Measurements from ENCODE around the gene DDX11.
"Not testable (repeated sequence)": the region's sequence is repeated elsewhere in the genome, so short reads cannot be mapped to it uniquely, and the experiment has no call there.

Gene DDX11

DNA sequence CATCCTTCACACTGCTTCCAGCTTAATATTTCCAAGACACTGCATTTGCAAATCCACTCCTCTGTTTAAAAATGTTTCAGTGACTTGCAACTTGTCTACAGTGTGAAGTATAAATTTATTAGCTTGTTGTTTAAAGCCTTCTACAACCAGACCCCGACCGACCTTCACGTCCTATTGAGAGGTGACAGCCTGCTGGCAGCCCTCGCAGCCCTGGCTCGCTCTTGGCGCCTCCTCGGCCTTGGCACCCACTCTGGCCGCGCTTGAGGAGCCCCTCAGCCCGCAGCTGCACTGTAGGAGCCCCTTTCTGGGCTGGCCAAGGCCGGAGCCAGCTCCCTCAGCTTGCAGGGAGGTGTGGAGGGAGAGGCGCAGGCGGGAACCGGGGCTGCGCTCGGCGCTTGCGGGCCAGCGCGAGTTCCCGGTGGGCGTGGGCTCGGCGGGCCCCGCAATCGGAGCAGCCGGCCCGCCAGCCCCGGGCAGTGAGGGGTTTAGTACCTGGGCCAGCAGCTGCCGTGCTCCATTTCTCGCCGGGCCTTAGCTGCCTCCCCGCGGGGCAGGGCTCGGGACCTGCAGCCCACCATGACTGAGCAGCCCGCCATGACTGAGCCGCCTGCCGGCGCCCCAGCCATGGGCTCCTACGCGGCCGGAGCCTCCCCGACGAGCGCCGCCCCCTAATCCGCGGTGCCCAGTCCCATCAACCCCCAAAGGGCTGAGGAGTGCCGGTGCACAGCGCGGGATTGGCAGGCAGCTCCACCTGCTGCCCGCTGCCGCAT, 2.5 kb upstream of the DDX11 start:
- DNase-seq: not testable (repeated sequence)

DNA sequence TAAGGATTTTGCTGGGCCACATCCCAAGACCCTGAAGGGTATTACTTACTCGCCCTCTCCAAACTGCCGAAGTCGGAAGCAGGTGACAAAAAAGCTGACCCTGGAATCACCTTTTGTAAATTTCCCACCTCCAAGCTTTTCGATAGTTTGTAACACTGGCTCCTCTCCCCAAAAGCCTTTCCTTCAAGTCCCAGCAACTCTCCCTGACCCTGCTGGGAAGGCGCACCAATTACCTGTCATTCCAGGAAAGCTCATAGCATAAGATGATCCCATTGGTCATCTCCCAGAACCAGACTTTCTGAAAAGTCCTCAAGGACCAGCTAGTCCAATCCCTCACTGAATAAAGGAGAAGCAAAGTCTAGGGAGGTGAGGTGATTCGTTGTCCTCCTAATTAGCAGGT, 698 bp upstream of the DDX11 start:
- not testable (repeated sequence) for DNase-seq

DNA sequence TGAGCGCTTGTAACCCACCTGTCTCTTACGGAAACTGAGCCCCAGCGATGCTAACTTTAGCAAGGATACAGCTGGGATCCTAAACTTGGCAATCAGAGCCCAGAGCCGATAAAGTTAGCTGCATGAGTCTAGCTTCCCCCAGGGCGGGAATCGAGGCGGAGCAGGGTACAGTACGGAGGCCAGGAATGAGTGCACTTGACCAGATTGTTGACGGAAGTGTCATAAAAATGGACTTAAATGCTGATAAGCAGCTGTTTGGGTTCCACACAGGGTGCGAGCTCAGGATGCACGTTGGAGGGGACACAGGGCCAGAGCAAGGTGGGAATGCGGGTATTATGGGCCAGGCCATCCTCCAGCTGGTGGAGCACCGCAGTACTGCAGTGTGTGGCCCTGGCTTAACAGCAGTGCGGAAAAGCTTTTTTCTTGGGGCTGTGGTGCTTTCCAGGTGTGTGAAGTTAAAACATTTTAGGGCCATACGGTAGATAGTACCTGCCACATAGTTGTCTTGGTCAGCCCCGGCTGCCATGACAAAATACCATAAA, 744 bp downstream of the DDX11 start:
- peak; percentile 21 for DNase-seq

DNA sequence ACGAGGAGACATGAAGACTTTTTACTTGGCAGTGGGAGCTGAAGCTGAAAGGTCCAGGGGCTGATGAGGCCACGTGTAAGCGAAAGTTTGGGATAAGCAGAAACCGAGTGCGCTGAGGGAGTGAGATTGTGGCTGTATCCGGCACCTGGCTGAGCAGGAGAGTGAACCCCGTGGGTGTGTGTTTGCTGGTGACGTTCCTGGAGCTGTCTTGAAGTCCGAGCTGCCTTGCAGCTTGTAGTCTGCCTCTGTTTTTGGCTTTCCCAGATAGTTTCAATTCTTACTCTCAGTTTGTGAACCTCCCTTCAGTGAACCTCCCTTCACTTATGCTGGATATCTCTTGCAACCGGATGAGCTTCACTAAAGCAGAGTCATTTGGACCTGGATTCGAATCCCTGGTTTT, 2.5 kb downstream of the DDX11 start:
- DNase-seq: not testable (repeated sequence)

DNA sequence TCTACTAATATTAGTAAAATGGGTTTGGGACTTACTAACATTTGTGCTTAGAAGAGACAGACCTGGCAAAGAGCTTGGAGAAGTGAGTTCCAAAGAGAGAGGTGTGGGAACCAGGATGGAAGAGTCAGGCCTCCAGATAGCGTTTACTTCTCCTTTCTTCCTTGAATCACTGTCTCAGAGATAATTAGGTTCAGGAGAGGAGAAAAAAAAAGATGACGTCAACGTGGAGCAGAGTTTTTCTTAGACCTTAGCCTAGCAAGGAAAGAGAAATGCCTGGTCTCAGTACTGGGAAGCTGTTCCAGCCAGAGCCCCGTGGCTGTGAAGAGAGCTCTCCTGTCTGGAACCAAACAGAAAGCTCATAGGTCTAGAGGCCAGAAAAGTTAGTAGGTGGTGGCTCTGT, 3.4 kb downstream of the DDX11 start:
- DNase-seq: not testable (repeated sequence)

DNA sequence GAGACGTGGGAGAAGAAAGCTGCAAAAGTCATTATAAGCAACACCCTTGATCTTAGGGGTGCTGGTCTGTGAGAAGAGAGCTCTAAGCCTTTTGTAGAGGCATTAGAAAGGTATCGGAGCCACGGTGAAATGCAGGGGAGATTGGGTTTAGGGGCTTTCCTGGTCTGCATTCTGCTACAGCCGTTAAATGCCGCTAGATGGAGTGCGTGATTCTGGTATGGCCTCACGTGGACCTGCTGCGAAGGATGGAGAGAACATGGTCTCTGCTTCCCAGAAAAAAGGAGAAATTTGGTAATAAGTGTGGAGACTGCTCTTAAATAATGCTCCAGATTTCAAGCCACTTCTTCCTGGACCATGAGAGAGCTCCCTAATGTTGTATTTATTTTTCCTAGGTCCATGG, 4.3 kb downstream of the DDX11 start:
- DNase-seq: not testable (repeated sequence)

DNA sequence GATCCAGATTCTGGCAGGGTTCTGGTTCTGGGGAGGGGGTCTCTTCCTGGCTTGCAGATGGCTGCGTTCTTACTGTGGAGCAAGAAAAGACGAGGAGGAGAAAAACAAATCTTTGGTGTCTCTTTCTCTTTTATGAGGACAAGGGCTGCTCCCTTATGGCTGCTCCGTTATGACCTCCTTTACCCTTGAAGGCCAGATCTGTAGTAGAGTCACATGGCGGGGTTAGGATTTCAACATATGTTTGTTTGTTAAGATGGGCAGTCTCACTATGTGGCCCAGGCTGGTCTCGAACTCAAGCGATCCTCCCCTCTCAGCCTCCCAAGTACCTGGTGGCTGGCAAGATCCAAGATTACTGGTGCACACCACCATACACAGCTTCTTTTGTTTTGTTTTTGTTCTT, 5.8 kb downstream of the DDX11 start:
- DNase-seq: not testable (repeated sequence)

DNA sequence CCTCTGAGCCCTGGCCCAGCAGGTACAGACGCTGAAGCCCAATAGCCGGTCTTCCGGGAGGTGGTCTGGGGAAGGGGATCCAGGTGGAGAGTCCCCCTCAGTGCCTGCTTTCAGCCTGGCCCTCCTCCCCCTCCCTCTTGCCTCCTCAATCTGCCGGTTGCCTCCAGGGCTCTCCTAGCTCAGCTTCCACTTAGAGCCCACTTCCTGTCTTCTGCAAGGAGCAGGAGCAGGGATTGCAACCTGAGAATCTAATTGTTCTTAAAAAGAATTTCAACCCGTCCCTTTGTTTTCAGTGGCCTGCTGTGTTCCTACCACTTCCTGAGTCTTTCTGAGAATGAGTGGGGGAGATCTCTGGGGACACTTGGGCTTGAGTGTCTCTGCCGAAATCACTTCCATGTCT, 6.6 kb downstream of the DDX11 start:
- not testable (repeated sequence) for DNase-seq

DNA sequence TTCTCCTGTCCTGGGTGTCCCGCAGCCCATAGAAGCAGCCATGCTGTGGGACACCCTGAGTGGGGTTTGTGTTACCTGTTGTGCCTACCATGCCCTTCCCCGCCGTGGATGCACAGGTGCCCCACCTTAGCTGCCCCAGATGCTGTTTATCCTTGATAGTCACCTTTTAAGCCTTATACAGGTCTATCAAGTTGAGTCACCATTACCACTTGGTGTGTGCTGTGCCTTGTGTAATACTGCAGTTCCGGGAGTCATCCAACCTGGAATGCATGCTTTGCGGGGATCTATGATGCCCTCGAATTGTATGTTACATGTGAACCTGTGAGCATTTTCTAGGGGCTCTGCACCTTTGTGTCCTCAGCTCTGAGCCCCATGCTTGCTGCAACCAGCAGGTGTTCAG, 7.6 kb downstream of the DDX11 start:
- DNase-seq: not testable (repeated sequence)

DNA sequence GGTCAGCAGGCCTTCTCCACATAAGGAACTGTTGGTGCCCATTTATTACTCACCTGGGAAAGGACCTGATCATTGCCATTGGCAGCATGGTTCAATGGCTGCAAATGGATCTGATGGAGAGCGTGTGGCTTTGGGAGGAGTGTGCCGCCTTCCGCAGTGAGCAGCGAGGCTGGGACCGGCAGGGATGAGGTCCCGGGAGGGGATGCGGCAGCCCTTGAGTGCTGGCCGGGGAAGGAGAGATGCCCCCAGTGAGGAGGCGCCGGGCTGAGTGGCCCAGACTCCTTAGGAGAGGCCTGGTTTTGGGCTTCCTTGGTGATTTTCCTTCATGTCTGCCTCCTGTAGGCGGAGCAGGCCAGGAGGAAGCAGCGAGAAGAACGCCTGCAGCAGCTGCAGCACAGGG, 10.6 kb downstream of the DDX11 start:
- not testable (repeated sequence) for DNase-seq

DNA sequence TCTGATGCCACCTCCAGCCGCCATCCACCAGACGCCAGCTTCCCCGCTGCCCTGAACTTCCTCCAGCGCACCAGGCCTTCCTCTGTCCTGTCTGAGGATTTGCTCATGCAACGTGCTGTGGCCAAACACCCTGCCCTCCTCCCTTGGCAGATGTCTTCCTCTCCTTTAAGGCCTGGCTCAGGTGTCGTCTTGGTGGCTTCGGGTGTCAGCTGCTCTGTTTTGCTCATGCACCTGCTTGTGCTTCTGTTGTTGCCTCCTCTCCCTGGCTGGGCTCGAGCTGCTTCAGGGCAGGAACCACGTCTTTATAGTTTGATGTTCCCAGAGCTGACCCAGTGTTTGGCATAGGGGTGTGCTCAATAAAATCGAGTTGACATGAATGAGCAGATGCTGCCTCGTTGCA, 12.4 kb downstream of the DDX11 start:
- DNase-seq: not testable (repeated sequence)

DNA sequence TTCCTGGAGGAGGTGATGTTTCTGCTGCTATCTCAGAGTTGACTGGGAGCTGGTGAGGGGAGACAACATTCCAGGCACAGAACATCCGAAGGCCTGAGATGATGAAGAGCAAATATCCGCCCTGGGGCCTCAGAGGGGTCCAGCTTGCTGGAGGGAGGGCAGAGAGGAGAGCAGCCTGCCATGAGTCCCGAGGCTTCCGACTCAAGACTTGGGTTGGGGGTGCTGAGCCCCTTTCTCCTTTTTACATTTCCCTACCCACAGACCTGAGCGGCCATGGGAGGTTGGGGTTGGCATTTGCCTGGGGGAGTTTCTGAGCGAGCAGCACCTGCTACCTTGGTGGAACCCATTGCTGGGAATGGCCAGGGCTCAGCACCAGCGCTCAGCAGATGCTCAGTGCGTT, 13.8 kb downstream of the DDX11 start:
- DNase-seq: not testable (repeated sequence)

DNA sequence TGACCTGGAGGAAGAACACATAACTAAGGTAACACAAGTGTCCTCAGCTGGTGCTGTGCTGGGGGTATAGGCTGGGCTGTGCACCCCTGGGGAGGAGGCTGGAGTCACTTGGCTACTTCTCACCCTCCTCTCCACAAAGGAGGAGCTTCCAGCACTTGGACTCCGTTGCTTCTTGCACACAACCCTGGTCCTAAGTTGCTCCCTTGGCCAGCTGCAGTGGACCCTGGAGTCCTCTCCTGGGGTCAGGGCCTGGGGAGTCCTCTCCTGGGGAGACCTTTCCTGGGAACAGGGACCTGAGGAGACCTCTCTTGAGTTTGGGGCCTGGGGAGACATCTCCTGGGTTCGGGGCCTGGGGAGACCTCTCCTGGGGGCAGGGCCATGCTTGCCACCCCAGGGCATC, 14.3 kb downstream of the DDX11 start:
- DNase-seq: not testable (repeated sequence)

DNA sequence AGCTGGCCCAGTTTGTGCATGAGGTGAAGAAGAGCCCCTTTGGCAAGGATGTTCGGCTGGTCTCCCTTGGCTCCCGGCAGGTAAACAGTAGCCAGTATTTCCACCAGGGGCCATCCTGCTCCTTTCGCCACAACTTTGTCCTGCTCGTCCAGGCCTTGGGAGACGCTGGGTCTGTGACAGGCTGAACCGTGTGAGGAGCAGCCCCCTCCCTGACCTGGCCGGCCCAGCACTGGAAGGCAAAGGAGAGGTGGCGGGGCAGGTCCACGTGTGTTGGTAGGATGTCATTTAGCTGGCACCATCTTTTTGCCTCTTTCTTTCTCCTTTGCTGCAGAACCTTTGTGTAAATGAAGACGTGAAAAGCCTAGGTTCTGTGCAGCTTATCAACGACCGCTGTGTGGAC, 15.4 kb downstream of the DDX11 start:
- DNase-seq: no peak

DNA sequence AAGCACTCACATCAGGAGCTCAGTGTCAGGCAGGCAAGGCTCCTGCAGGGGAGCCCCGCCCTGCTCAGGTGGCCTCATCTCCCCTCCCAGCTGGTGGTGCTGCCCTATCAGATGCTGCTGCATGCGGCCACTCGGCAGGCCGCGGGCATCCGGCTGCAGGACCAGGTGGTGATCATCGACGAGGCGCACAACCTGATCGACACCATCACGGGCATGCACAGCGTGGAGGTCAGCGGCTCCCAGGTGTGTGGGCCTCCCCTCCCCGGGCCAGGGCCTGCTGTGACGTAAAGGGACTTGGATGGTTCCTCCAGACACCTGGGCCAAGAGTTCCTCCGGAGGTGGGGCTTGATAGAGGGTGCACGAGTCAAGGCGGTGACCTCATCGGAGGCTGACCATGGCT, 18.0 kb downstream of the DDX11 start:
- not testable (repeated sequence) for DNase-seq

DNA sequence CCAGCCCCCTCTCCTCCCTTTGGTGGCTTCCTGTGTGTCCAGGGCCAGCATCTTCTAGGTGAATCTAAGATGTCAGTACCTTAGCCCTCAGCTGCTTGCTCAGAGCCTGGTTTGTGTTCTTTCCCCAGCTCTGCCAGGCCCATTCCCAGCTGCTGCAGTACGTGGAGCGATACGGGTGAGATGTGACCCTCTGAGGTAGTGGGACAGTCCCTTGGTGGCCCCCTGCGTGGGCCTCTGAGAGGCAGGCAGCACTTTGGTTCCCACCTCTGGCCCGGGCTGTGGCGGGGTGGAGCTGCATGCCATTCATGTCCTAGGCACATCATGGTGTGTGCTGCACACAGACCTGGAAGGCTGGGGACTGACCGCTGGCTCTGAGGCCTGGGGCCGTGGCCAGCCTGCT, 19.1 kb downstream of the DDX11 start:
- DNase-seq: not testable (repeated sequence)

DNA sequence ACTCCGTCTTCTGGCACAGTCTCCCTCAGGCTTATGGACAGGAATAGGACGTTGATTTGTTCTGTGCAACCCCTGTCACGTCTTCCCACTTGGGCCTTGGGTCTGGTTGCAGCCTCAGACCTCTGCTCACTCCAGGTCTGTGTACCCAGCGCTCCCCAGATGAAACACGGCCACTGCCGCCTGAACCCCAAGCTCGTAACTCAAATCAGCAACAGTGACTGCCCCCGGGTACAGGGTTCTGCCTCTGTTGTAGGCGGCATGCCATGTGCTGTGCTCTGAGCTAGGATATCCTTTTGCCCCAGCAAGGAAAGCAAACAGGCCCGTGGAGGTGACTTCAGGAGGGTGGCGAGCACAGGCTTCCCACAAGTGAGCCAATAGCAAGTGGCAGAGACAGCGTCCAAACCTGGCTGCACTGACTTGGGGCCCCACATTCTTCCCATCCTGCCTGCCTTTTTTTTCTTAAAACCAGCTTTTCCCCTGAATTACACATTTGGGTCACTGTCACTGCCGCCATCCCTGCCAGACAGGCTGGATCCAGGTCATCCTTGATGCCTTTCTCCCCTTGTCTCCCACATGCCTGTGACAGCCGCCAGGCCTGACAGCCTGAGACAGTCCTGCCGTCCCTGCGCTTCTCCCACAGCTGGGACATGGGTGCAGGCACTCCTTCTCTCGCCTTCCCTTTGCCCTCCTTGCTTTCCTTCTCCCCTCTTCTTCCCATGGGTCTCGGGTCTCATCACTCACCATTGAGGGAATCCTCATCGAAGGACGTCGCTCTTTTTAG, 21.6 kb downstream of the DDX11 start:
- DNase-seq: not testable (repeated sequence)

DNA sequence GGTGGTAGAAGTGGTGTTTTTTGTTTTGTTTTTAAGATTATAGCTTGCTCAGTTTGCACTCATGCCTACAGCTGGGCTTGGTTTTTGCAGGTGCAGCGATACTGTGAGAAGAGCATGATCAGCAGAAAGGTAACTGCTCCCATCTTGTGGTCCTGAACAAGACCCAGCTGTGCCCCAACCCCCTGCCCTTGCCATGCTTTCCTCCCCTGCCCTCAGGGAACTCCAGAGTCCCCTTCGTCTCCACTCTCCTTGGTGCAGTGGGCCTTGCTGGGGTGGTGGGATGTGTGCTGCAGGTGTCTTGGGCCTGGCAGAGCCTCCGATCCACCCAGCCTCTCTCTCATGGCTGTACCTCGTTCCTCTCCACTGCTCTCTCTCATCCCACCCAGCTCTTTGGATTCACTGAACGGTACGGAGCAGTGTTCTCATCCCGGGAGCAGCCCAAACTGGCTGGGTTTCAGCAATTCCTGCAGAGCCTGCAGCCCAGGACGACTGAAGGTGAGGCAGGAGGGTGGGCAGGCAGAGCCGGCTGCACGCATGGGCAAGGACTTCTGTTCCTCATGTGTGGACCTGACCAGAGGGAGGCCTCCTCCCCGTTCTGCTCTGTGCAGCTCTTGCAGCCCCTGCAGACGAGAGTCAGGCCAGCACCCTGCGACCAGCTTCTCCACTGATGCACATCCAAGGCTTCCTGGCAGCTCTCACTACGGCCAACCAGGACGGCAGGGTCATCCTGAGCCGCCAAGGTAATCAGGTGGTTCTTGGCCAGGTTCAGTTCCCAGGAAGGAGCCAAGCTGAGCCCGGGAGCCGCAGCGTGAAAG, 22.8 kb downstream of the DDX11 start:
- DNase-seq: not testable (repeated sequence)

DNA sequence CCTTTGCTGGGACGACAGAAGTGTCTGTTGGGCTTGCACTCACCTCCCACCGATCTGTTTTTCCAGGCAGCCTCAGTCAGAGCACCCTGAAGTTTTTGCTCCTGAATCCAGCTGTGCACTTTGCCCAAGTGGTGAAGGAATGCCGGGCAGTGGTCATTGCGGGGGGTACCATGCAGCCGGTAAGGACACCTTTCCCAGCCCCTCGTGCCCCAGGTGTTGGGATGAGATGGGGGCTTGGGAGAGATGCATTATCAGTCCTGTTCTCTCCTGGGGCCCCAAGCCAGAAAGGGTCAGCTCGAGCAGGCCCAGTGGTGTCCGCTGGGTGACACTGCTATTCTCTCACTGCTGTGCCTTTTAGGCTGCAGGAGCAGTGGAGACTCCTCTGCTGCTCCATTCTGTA, 24.2 kb downstream of the DDX11 start:
- not testable (repeated sequence) for DNase-seq

DNA sequence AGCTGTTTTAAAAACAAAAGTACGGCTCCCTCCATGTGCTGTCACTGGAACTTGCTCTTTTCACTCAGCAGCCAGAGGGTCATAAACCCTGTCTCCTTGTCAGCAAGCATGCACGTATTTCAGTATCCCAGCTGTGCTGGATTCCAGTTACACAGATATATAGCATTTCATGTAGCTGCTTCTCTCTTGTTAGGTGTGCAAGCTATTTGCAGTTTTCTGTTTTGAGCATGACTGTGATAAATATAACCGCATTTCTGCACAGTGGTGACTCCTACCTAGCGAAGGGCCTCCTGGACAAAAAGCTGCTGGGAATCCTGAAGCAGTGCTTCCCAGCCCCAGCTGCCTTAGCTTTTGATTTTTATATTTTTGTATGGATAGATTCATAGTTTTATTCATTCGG, 24.7 kb downstream of the DDX11 start:
- not testable (repeated sequence) for DNase-seq

DNA sequence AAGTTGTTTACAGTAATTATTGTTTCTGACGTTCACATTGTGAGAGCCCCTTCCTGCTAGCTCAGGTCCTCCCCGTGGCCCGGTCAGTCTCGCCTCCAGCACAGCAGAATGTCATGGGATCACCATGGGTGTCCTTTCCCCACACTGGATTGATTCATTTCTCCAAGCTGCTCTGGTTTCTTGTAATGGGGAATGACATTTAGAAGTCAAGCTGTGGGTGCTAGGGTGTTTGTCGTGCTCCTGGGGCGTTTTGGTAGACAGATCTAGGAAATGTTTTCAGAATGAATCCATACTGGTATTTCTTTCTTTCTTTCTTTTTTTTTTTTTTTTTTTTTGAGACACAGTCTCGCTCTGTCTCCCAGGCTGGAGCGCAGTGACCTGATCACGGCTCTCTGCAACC, 25.1 kb downstream of the DDX11 start:
- DNase-seq: not testable (repeated sequence)

DNA sequence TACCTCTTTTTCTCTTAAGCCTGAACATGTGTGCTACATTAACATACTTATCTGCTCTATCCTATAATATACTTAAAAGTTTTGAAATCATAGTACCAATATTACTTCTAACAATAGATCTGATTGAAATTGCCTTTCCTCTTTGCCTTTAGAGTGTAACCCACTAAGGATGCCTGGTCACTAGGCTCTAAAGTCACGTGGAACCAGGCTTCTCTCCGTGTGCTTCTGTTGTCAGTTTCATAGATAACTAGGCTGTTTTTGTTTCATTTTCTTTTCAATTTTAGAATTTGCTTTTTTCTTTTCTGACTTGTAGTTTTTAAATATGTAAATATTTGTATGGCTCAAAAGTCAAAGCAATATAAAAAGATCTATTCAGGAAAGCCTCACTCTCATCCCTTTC, 25.8 kb downstream of the DDX11 start:
- not testable (repeated sequence) for DNase-seq

Measured in CD4-positive, alpha-beta T cell treated with Interleukin-6 for 4 hours (primary cell).